AG09319 (cell line): Measurements from ENCODE around the gene PICALM.
"Not testable (repeated sequence)": the region's sequence is repeated elsewhere in the genome, so short reads cannot be mapped to it uniquely, and the experiment has no call there.

Experiments used
- DNase-seq: peaks from one replicate; pipeline ENCODE4 v3.0.0-alpha.2; 2010; ENCODE audit warnings: low read depth; ENCODE audit errors: extremely low read depth
- TF ChIP-seq, protein P1 (sequence below): IDR thresholded peaks from 2 replicates; pipeline ENCODE4 v1.5.1; 2011; ENCODE audit warnings: low read depth, mild to moderate bottlenecking, inconsistent platforms, low read length, moderate library complexity

The PICALM gene

DNA sequence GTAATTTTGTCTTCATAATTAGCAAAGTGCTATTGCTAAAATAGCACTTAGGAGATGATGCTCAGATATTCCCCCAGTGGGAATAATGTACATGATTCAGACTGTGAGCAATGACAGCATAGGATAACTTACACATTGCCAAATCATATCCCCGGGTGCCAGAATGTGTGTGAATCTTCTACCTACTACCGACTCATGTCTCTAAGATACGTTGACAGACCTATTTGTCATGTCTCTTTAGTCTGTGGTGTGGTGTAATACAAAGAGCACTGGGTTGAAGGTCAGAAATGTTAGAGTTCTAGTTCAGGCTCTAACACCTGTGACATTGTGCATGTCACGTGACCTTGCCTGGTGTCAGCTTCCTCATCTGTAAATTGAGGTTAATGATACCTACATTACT, 31.0 kb upstream of the PICALM start:
- DNase-seq: no peak
- TF ChIP-seq, protein P1, sequence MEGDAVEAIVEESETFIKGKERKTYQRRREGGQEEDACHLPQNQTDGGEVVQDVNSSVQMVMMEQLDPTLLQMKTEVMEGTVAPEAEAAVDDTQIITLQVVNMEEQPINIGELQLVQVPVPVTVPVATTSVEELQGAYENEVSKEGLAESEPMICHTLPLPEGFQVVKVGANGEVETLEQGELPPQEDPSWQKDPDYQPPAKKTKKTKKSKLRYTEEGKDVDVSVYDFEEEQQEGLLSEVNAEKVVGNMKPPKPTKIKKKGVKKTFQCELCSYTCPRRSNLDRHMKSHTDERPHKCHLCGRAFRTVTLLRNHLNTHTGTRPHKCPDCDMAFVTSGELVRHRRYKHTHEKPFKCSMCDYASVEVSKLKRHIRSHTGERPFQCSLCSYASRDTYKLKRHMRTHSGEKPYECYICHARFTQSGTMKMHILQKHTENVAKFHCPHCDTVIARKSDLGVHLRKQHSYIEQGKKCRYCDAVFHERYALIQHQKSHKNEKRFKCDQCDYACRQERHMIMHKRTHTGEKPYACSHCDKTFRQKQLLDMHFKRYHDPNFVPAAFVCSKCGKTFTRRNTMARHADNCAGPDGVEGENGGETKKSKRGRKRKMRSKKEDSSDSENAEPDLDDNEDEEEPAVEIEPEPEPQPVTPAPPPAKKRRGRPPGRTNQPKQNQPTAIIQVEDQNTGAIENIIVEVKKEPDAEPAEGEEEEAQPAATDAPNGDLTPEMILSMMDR: no peak

DNA sequence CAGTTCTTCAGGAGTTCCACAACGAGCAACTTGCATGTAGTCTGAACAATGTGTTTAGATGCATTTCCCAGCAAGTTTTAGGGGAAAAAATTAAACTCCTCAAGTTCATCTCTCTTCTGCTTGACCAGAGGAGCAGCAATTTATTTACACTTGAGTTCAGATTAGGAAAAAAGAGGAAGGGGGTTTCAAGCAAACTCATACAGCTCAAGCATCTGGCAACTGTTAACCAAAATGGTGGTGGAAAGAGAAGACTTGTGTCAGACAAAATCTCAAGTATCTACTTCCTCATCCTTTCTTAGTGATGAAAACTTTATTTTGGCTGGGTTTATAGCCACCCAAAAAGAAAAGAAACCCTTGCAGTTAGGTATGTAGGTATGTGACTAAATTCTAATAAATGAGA, 29.1 kb upstream of the PICALM start:
- TF ChIP-seq, protein P1: no peak
- DNase-seq: no peak

DNA sequence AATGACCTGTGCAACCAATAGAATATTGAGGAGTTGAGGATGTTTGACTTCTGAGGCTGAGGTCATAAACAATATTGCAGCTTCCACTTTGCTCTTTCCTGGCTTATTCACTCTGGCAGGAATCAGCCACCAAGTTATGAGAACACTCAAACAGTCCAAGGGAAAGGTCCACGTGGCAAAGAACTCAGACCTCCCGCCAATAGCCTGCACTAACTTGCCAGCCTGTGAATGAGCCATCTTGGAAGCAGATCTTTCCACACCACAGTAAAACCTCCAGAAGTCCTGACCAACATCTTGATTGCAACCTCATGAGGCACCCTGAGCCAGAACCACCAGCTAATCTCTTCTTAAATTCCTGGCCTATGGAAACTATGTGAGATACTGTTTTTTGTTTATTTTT, 22.7 kb upstream of the PICALM start:
- DNase-seq: peak; percentile 36
- TF ChIP-seq, protein P1: no peak

DNA sequence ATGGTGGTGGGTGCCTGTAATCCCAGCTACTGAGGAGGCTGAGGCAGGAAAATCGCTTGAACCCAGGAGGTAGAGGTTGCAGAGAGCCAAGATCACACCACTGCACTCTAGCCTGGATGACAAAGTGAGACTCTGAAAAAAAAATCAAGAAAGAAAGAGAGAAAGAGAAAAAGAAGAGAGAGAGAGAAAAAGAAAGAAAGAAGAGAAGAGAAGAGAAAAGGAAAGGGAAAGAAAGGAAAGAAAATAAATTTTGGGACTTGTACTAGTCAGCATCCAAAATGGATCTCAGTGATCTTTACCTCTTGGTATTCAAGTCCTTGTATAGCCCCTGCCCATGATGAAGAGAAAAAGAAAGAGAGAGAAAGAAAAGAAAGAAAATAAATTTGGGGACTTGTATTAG, 22.2 kb upstream of the PICALM start:
- no peak for DNase-seq
- TF ChIP-seq, protein P1: no peak

DNA sequence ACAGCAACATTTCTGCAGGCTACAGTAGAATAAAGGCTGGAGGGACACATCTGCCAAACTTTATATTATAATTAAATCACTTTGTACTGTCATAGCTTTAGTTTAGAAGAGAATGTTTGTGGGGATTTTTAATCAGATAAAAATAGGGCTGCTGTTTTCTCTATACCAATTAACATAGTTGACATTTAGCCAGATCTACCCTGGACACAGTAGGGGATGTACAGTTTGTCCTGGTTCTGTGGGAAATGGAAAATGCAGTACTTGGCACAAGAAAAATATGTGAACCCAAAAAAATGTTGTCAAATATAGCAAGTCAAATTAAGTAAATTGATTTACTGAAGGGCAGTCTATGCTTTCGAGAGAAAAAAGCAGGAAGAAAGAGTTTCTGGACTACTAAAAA, 20.8 kb upstream of the PICALM start:
- TF ChIP-seq, protein P1: no peak
- no peak for DNase-seq

DNA sequence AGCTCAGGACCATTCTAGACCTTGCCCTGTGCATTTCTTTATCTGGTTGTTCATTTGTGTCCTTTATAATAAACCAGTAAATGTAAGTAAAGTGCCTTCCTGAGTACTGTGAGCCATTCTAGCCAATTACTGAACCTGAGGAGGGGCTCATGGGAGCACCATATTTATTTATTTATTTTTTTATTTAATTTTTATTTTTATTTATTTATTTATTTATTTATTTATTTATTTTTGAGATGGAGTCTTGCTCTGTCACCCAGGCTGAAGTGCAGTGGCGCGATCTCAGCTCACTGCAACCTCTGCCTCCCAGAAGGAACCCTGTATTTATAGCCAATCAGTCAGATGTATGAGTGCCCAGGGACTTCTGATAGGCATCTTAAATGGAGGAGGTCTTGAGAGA, 18.8 kb upstream of the PICALM start:
- not testable (repeated sequence) for DNase-seq

DNA sequence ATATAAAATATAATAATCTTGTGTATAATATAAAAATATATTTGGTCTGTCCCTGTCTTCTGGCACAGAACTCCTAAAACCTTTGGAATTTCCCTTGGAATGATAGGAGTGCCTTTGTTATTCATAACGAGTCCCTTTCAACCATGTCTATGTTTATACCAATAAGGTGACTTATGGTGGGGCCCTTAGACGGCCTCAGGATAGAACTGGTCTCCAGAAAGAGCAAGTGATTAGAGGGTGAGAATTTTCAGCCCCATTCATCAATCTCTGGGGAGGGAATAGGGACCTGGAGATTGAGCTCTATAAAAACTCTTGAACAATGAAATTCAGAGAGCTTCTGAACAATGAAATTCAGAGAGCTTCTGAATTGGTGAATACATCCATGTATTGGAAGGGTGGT, 18.4 kb upstream of the PICALM start:
- TF ChIP-seq, protein P1: no peak
- no peak for DNase-seq

DNA sequence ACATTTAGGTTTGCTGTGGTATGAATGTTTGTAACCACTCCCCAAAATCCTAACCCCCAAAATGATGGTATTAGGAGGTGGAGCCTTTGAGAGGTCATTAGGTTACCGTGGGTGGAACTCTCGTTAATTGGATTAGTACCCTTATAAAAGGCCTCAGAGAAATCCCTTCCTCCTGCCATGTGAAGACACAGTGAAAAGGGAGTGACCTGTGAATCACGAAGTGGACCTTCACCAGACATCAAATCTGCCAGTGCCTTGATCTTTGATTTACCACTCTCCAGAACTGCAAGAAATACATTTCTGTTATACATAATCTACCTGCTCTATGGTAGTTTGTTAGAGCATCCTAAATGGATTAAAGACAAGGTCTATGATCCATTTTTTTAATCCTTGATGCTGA, 12.6 kb upstream of the PICALM start:
- TF ChIP-seq, protein P1: no peak
- no peak for DNase-seq
